Measurements from ENCODE around the gene LAPTM5.

GRCh38 chr1:30762930-30763650 lies 5.5 kb upstream of the LAPTM5 start:
- TF ChIP-seq CTCF (IDR thresholded peaks at IDR 0.05) (no peak), POLR2A (IDR thresholded peaks at IDR 0.05) (no peak)

Data from vagina (tissue), 2 donors.